Measurements from ENCODE around the gene ADTRP. TPM values are rescaled to one million over a fixed set of nuclear protein-coding genes. Genes with fewer than 3 reads are reported as not detected.
A peak's percentile ranks its signal among the peaks of the same experiment; 100 is the strongest.

The ADTRP gene
- total RNA-seq, 2 donors from 2014 or later, result 56.6 to 79.9 TPM

DNA sequence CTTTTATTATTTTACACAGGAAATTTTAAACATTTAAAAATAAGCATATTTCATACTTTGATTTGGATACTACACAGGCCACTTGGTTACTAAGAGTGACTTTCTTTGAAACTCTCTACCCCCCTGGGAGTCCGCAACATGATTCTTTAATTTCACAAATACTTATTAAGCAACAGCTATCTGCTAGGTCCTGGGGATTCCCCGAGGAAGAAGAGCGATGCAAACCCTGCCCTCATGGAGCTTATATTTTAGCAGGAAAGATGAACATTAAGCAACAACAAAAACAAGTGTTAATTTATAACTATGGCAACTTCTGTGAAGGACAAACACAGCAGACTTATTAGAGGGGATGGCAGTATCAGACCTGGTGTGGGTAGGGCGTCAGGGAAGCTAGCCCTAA is 3.9 kb upstream of the ADTRP start:
- H3K4me3 ChIP-seq, result no peak overlapping the region
- no peak for DNase-seq
- H3K9me3 ChIP-seq, result no peaks in the 10 kb centered on the region

DNA sequence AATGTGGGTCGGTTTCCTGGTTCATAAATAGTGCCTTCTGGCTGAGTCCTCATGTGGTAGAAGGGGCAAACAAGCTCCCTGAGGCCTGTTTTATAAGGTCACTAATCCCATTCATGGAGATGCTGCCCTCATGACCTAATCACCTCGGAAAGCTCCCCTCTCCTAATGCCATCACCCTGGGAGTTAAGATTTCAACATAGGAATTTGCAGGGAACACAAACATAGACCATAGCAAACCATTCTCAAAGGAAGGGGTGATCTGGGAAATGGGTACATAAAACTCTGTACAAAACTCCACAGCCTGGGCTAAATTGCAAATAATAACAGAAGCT is 1.5 kb upstream of the ADTRP start:
- no peaks in the 10 kb centered on the region for H3K27me3 ChIP-seq
- DNase-seq, result no peak
- no peak overlapping the region for H3K4me3 ChIP-seq
- TF ChIP-seq, protein P1, sequence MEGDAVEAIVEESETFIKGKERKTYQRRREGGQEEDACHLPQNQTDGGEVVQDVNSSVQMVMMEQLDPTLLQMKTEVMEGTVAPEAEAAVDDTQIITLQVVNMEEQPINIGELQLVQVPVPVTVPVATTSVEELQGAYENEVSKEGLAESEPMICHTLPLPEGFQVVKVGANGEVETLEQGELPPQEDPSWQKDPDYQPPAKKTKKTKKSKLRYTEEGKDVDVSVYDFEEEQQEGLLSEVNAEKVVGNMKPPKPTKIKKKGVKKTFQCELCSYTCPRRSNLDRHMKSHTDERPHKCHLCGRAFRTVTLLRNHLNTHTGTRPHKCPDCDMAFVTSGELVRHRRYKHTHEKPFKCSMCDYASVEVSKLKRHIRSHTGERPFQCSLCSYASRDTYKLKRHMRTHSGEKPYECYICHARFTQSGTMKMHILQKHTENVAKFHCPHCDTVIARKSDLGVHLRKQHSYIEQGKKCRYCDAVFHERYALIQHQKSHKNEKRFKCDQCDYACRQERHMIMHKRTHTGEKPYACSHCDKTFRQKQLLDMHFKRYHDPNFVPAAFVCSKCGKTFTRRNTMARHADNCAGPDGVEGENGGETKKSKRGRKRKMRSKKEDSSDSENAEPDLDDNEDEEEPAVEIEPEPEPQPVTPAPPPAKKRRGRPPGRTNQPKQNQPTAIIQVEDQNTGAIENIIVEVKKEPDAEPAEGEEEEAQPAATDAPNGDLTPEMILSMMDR (IDR thresholded peaks at IDR 0.05), result no peak
- H3K9ac ChIP-seq (ENCODE audit: low read depth in 2 of 2, low read length in 2 of 2), result peak overlapping the region in 1 of 2 donors; percentile 36
- no peaks in the 10 kb centered on the region for H3K36me3 ChIP-seq
- H3K27ac ChIP-seq, result no peak overlapping the region
- no peaks in the 10 kb centered on the region for H3K9me3 ChIP-seq
- intact Hi-C loops (cut with DNase I), result no loop called here
- no peaks in the 10 kb centered on the region for H3K4me1 ChIP-seq

More for the DNA sequence above, 3.9 kb upstream of the ADTRP start:
- intact Hi-C loops (cut with DNase I), result no loop called here
- Histone ChIP-seq H3K36me3 (no peaks in the 10 kb centered on the region), H3K27ac (no peak overlapping the region), H3K4me1 (no peaks in the 10 kb centered on the region), H3K27me3 (no peaks in the 10 kb centered on the region), H3K9ac (ENCODE audit: low read depth in 2 of 2, low read length in 2 of 2) (no peak overlapping the region)
- TF ChIP-seq, protein P1 (IDR thresholded peaks at IDR 0.05), result no peak

DNA sequence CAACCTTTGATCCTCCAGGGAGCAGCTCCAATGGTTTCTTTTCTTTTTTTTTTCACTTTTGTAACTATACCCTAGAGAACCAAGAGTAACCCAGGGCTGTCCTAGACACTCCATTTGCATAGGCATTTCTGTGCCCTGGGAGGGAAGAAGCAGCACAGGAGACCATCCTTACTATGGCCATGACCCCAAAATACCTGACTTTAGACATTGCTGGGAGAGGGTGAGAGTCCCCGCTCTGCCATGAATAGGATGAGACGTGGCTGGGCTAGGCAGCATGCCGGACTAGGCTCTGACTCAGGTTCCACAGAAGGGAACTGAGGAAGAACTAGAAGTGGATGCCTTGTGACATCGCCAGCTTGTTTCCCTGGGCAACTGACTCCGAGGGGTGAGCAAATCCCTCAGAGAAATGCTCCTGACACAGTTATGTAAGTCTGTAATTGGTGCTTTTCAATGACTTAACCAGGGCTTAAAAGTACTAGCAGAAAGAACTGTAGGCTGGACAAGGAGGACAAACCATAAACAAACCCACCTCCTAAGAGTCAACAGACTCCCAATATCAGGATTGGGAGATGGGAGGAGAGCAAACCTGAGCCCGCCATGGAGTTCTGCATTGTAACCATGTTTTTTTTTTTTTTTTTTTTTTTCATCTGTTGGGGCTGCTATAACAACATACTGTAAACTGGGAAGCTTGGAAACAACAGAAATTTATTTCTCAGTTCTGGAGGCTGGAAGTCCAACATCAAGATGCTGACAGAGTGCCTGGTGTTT is 910 bp upstream of the ADTRP start:
- Histone ChIP-seq H3K27ac (peak overlapping the region; percentile 77), H3K9me3 (no peaks in the 10 kb centered on the region), H3K4me3 (no peak overlapping the region), H3K27me3 (no peaks in the 10 kb centered on the region), H3K4me1 (no peaks in the 10 kb centered on the region), H3K9ac (ENCODE audit: low read depth in 2 of 2, low read length in 2 of 2) (peak overlapping the region in 1 of 2 donors; percentile 49), H3K36me3 (no peaks in the 10 kb centered on the region)
- intact Hi-C loops (cut with DNase I), result no loop called here
- TF ChIP-seq, protein P1 (IDR thresholded peaks at IDR 0.05), result no peak
- peak; percentile 44 for DNase-seq

DNA sequence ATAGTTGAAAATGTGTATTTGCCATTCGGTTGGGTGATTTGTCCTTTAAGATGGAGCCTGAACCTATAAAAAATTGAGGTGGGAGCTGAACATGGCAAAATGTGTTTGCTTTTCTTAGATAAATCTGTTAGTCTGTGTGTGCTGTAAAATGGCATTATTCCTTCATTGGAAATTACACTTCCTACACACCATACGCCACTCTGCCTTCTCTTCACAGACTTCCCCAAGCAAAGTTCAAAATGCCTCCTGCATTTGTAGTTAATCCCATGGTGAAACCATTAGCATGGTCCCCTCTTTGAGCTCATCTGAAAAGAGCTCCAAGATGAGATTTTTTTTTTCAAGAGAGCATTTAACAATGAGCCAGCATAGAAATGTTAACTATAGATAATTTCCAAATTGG is 567 bp downstream of the ADTRP start:
- Histone ChIP-seq H3K27ac (peak overlapping the region; percentile 77), H3K9ac (ENCODE audit: low read depth in 2 of 2, low read length in 2 of 2) (peak overlapping the region in 1 of 2 donors; percentile 49), H3K27me3 (no peaks in the 10 kb centered on the region), H3K4me3 (no peak overlapping the region), H3K36me3 (no peaks in the 10 kb centered on the region), H3K9me3 (no peaks in the 10 kb centered on the region), H3K4me1 (no peaks in the 10 kb centered on the region)
- intact Hi-C loops (cut with DNase I), result no loop called here
- TF ChIP-seq, protein P1 (IDR thresholded peaks at IDR 0.05), result no peak
- no peak for DNase-seq

DNA sequence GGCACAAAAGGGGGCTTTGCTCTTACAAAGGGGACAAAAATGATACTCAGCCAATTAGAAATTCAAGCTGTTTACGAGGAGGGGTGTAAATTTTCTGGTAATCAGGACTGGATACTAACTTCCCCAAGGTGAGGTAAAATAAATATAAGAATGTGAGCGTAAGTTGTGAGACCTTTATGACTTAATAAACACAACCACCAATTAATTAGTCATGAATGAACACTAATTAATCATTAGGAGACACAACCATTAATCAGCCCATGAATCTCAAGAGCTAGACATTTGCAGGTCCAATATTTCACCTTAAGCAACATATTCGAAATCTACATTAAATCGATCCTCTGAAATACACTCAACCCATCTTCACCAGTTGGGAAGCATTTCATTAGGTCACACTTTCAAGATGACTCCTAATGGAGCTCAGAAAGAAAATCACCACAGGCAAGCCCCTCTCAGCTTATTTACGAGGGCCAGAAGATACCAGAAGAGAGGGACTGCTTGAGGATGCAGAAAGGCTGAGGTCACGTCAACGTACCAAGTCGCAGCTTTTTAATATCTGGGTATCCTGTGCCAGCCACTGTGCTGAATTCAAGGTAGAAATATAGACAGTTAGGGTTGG is 2.7 kb downstream of the ADTRP start:
- H3K36me3 ChIP-seq, result no peaks in the 10 kb centered on the region
- no peaks in the 10 kb centered on the region for H3K9me3 ChIP-seq
- no peak overlapping the region for H3K9ac ChIP-seq (ENCODE audit: low read depth in 2 of 2, low read length in 2 of 2)
- H3K4me1 ChIP-seq, result peaks cover 4% of the 10 kb centered on the region
- H3K27me3 ChIP-seq, result no peaks in the 10 kb centered on the region
- no peak for DNase-seq
- TF ChIP-seq, protein P1 (IDR thresholded peaks at IDR 0.05), result no peak
- intact Hi-C loops (cut with DNase I), result no loop called here
- no peak overlapping the region for H3K4me3 ChIP-seq
- no peak overlapping the region for H3K27ac ChIP-seq
